ENCODE data around the gene TAS2R41.

TAS2R41 gene

GRCh38 chr7:143435266-143435665 lies 42.4 kb upstream of the TAS2R41 start:
- Histone ChIP-seq H3K27ac (no peak overlapping the region), H3K36me3 (no peaks in the 10 kb centered on the region), H3K4me3 (ENCODE audit: low read depth, low read length) (no peak overlapping the region), H3K9me3 (ENCODE audit: severe bottlenecking) (no peaks in the 10 kb centered on the region), H3K27me3 (ENCODE audit: insufficient read depth, low read depth, severe bottlenecking) (no peaks in the 10 kb centered on the region)
- no peak for TF ChIP-seq CTCF (IDR thresholded peaks at IDR 0.05; ENCODE audit: low read depth, low read length)
- DNase-seq = no peak

GRCh38 chr7:143436325-143436946 lies 41.2 kb upstream of the TAS2R41 start:
- Histone ChIP-seq H3K4me3 (ENCODE audit: low read depth, low read length) (no peak overlapping the region), H3K9me3 (ENCODE audit: severe bottlenecking) (no peaks in the 10 kb centered on the region), H3K36me3 (no peaks in the 10 kb centered on the region), H3K27ac (no peak overlapping the region), H3K27me3 (ENCODE audit: insufficient read depth, low read depth, severe bottlenecking) (no peaks in the 10 kb centered on the region)
- TF ChIP-seq CTCF (IDR thresholded peaks at IDR 0.05; ENCODE audit: low read depth, low read length) = no peak
- DNase-seq = no peak

GRCh38 chr7:143437578-143437977 lies 40.1 kb upstream of the TAS2R41 start:
- H3K27me3 ChIP-seq (ENCODE audit: insufficient read depth, low read depth, severe bottlenecking) = no peaks in the 10 kb centered on the region
- no peak for DNase-seq
- no peak overlapping the region for H3K27ac ChIP-seq
- H3K4me3 ChIP-seq (ENCODE audit: low read depth, low read length) = no peak overlapping the region
- H3K36me3 ChIP-seq = no peaks in the 10 kb centered on the region
- no peak for TF ChIP-seq CTCF (IDR thresholded peaks at IDR 0.05; ENCODE audit: low read depth, low read length)
- H3K9me3 ChIP-seq (ENCODE audit: severe bottlenecking) = no peaks in the 10 kb centered on the region

GRCh38 chr7:143439866-143440265 lies 37.8 kb upstream of the TAS2R41 start:
- Histone ChIP-seq H3K4me3 (ENCODE audit: low read depth, low read length) (no peak overlapping the region), H3K9me3 (ENCODE audit: severe bottlenecking) (no peaks in the 10 kb centered on the region), H3K27ac (no peak overlapping the region), H3K27me3 (ENCODE audit: insufficient read depth, low read depth, severe bottlenecking) (no peaks in the 10 kb centered on the region), H3K36me3 (no peaks in the 10 kb centered on the region)
- no peak for DNase-seq
- no peak for TF ChIP-seq CTCF (IDR thresholded peaks at IDR 0.05; ENCODE audit: low read depth, low read length)

- no peaks in the 10 kb centered on the region for H3K36me3 ChIP-seq
- no peak within 1 kb of the TSS for H3K27ac ChIP-seq
- no peak for DNase-seq
- H3K4me3 ChIP-seq (ENCODE audit: low read depth, low read length) = no peak within 1 kb of the TSS
- no peak for TF ChIP-seq CTCF (IDR thresholded peaks at IDR 0.05; ENCODE audit: low read depth, low read length)
- no peaks in the 10 kb centered on the region for H3K27me3 ChIP-seq (ENCODE audit: insufficient read depth, low read depth, severe bottlenecking)
- H3K9me3 ChIP-seq (ENCODE audit: severe bottlenecking) = no peaks in the 10 kb centered on the region
These were observed 34.5 kb upstream of the TAS2R41 start, which contains the start of gene TAS2R60 for GRCh38 chr7:143443153-143443552. Gene TAS2R60 (plus strand): TSS chr7:143443453. CDS start chr7:143443453, 0 bp downstream.

Data from WERI-Rb-1 (cell line).